ENCODE results near the gene PEMT. TPM values are rescaled to one million over a fixed set of nuclear protein-coding genes. Genes with fewer than 3 reads are reported as not detected.

Gene PEMT
- total and polyA plus RNA-seq, 2 donors (not counting 1 experiment from before 2014, with no cell fraction given), result 10.7 to 20.3 TPM

DNA sequence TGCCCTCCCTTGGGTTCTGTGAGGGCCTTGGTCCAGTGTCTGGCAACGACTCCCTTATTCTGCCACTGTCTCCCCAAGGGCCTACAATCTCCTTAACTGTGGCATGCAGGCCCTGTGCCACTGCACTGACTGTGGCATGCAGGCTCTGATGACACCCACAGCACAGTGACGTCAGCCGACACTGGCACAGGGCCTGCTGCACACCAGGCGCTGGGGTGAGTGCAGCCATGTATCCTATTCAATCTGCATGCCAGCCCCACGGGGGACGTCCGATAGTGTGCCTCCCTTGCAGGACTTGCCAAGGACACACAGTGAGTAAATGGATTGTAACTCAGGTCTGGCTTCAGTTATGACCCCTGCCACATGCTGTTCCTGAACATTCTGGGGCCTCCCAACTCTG, 55.6 kb downstream of the PEMT start:
- Mint-ChIP-seq H3K27ac (no peak overlapping the region), H3K9me3 (ENCODE audit: insufficient read depth) (no peaks in the 10 kb centered on the region), H3K4me1 (no peaks in the 10 kb centered on the region), H3K4me3 (no peak overlapping the region), H3K27me3 (no peaks in the 10 kb centered on the region)
- Histone ChIP-seq H3K9me3 (ENCODE audit: control extremely low read depth in 1 of 3, control insufficient read depth in 2 of 3, insufficient read depth in 1 of 3, low read length in 2 of 3) (no peaks in the 10 kb centered on the region), H3K4me3 (ENCODE audit: control extremely low read depth in 1 of 5, extremely low read depth in 1 of 5, insufficient read depth in 1 of 5, low read depth in 2 of 5, low read length in 4 of 5) (no peak overlapping the region), H3K4me2 (replicated peaks; ENCODE audit: low read depth, low read length, poor library complexity, severe bottlenecking) (no peak overlapping the region), H2AFZ (ENCODE audit: insufficient read depth, low read depth, low read length, poor library complexity, severe bottlenecking) (no peak overlapping the region), H3K36me3 (replicated peaks in 1 of 2; ENCODE audit: control extremely low read depth in 1 of 2, control insufficient read depth in 1 of 2, extremely low read depth in 1 of 2, insufficient read depth in 2 of 2, low read length in 1 of 2) (no peaks in the 10 kb centered on the region), H3K27ac (ENCODE audit: low read length in 2 of 2) (no peak overlapping the region), H3K27me3 (replicated peaks in 1 of 4; ENCODE audit: control extremely low read depth in 1 of 4, control insufficient read depth in 3 of 4, insufficient read depth in 4 of 4, low read length in 3 of 4) (no peaks in the 10 kb centered on the region), H3K4me1 (ENCODE audit: control insufficient read depth in 2 of 2, insufficient read depth in 2 of 2, low read length in 2 of 2) (no peaks in the 10 kb centered on the region), H3K79me2 (ENCODE audit: control insufficient read depth, insufficient read depth, low read length) (no peaks in the 10 kb centered on the region), H3K9ac (ENCODE audit: low read length) (no peak overlapping the region), H4K20me1 (ENCODE audit: control insufficient read depth, insufficient read depth, low read length, poor library complexity, severe bottlenecking) (no peaks in the 10 kb centered on the region)
- ChIA-PET CTCF (no interaction called here), POLR2A (no interaction called here)
- ATAC-seq (ENCODE audit: low read depth) (no peak), DNase-seq (no peak)
- 88% methylated on average over 7 of the region's 7 CpGs for WGBS (ENCODE audit: insufficient coverage)
- intact Hi-C loops (cut with micrococcal nuclease), result no loop called here
- TF ChIP-seq EZH2 (IDR thresholded peaks at IDR 0.05; ENCODE audit: borderline replicate concordance, insufficient read depth, low read depth, low read length, poor library complexity, severe bottlenecking), result no peak
- TF ChIP-seq, protein P1, sequence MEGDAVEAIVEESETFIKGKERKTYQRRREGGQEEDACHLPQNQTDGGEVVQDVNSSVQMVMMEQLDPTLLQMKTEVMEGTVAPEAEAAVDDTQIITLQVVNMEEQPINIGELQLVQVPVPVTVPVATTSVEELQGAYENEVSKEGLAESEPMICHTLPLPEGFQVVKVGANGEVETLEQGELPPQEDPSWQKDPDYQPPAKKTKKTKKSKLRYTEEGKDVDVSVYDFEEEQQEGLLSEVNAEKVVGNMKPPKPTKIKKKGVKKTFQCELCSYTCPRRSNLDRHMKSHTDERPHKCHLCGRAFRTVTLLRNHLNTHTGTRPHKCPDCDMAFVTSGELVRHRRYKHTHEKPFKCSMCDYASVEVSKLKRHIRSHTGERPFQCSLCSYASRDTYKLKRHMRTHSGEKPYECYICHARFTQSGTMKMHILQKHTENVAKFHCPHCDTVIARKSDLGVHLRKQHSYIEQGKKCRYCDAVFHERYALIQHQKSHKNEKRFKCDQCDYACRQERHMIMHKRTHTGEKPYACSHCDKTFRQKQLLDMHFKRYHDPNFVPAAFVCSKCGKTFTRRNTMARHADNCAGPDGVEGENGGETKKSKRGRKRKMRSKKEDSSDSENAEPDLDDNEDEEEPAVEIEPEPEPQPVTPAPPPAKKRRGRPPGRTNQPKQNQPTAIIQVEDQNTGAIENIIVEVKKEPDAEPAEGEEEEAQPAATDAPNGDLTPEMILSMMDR (IDR thresholded peaks at IDR 0.05), result no peak

- no peaks in the 10 kb centered on the region for H3K9me3 Mint-ChIP-seq (ENCODE audit: insufficient read depth)
Observed at GRCh38 chr17:17533901-17534441, 57.5 kb downstream of the PEMT start.

More at GRCh38 chr17:17533901-17534441, 57.5 kb downstream of the PEMT start:
- H3K27ac Mint-ChIP-seq, result no peak overlapping the region
- H3K4me2 ChIP-seq (replicated peaks; ENCODE audit: low read depth, low read length, poor library complexity, severe bottlenecking), result no peak overlapping the region
- WGBS (ENCODE audit: insufficient coverage), result 100% methylated on average over 3 of the region's 3 CpGs
- ChIA-PET POLR2A (no interaction called here), CTCF (no interaction called here)
- H3K4me3 ChIP-seq (ENCODE audit: control extremely low read depth in 1 of 5, extremely low read depth in 1 of 5, insufficient read depth in 1 of 5, low read depth in 2 of 5, low read length in 4 of 5), result no peak overlapping the region
- no peak overlapping the region for H3K4me3 Mint-ChIP-seq
- H3K27me3 ChIP-seq (replicated peaks in 1 of 4; ENCODE audit: control extremely low read depth in 1 of 4, control insufficient read depth in 3 of 4, insufficient read depth in 4 of 4, low read length in 3 of 4), result no peaks in the 10 kb centered on the region
- DNase-seq, result no peak
- H3K9ac ChIP-seq (ENCODE audit: low read length), result no peak overlapping the region
- peaks cover 1% of the 10 kb centered on the region for H3K79me2 ChIP-seq (ENCODE audit: control insufficient read depth, insufficient read depth, low read length)
- no peak for ATAC-seq (ENCODE audit: low read depth)
- no peaks in the 10 kb centered on the region for H3K4me1 ChIP-seq (ENCODE audit: control insufficient read depth in 2 of 2, insufficient read depth in 2 of 2, low read length in 2 of 2)
- H3K9me3 ChIP-seq (ENCODE audit: control extremely low read depth in 1 of 3, control insufficient read depth in 2 of 3, insufficient read depth in 1 of 3, low read length in 2 of 3), result no peaks in the 10 kb centered on the region
- TF ChIP-seq EZH2 (IDR thresholded peaks at IDR 0.05; ENCODE audit: borderline replicate concordance, insufficient read depth, low read depth, low read length, poor library complexity, severe bottlenecking), result no peak
- TF ChIP-seq, protein P1 (IDR thresholded peaks at IDR 0.05), result no peak
- H3K27ac ChIP-seq (ENCODE audit: low read length in 2 of 2), result no peak overlapping the region
- H3K4me1 Mint-ChIP-seq, result no peaks in the 10 kb centered on the region
- H3K27me3 Mint-ChIP-seq, result no peaks in the 10 kb centered on the region
- H3K36me3 ChIP-seq (replicated peaks in 1 of 2; ENCODE audit: control extremely low read depth in 1 of 2, control insufficient read depth in 1 of 2, extremely low read depth in 1 of 2, insufficient read depth in 2 of 2, low read length in 1 of 2), result no peaks in the 10 kb centered on the region
- H4K20me1 ChIP-seq (ENCODE audit: control insufficient read depth, insufficient read depth, low read length, poor library complexity, severe bottlenecking), result no peaks in the 10 kb centered on the region
- no peak overlapping the region for H2AFZ ChIP-seq (ENCODE audit: insufficient read depth, low read depth, low read length, poor library complexity, severe bottlenecking)
- intact Hi-C loops (cut with micrococcal nuclease), result no loop called here
